OCI-LY7 (cell line): Measurements from ENCODE around the gene PGAP3. TPM values are rescaled to one million over a fixed set of nuclear protein-coding genes. Genes with fewer than 3 reads are reported as not detected.

Experiments
- BruUV-seq: library from RNA; stranded (reverse); fragments of 400-500 nt; replicated peaks from 2 replicates; lab custom pipeline; 2021; lab: Mats Ljungman, UMichigan
- CTCF ChIA-PET: fragments of 300-600 bp; sonication (Branson Sonifier 250); formaldehyde crosslinking; loops from one replicate; lab custom pipeline; 2022; ENCODE audit warnings: antibody characterized with exemption; ENCODE audit not compliant: unreplicated experiment; lab: Charles Lee
- POLR2A ChIA-PET: fragments of 300-600 bp; sonication (Branson Sonifier 250); formaldehyde crosslinking; loops from one replicate; lab custom pipeline; 2022; ENCODE audit warnings: antibody characterized with exemption; lab: Charles Lee
- DNase-seq: peaks from one replicate; pipeline ENCODE4 v3.0.0-alpha.2; 2015; ENCODE audit warnings: low spot score
- H2AFZ ChIP-seq: fragments of 200-600 bp; sonication (generic), shearing (Covaris generic); 2 replicates; pipeline ENCODE4 v1.6.1; 2014; ENCODE audit warnings: mild to moderate bottlenecking, antibody characterized with exemption, low read length, moderate library complexity
- H3K27ac ChIP-seq: fragments of 200-600 bp; sonication (generic); 2 replicates; pipeline ENCODE4 v1.5.1; 2014; ENCODE audit warnings: mixed run types, low read depth, mild to moderate bottlenecking, moderate library complexity, low read length, inconsistent platforms; ENCODE audit not compliant: poor library complexity, severe bottlenecking
- H3K36me3 ChIP-seq: fragments of 200-600 bp; sonication (generic); 2 replicates; pipeline ENCODE4 v1.6.1; 2014; ENCODE audit warnings: mild to moderate bottlenecking, antibody characterized with exemption, low read length, moderate library complexity, mixed read lengths; ENCODE audit not compliant: insufficient read depth
- H3K4me1 ChIP-seq: fragments of 200-600 bp; sonication (generic); 2 replicates; pipeline ENCODE4 v1.5.1; 2014; ENCODE audit warnings: mild to moderate bottlenecking, low read length; ENCODE audit not compliant: insufficient read depth, poor library complexity, severe bottlenecking
- H3K4me2 ChIP-seq: fragments of 200-600 bp; sonication (generic); 2 replicates; pipeline ENCODE4 v1.6.1; 2014; ENCODE audit warnings: mild to moderate bottlenecking, low read length
- H3K4me3 ChIP-seq: fragments of 200-600 bp; sonication (generic); 2 replicates; pipeline ENCODE4 v1.5.1; 2014; ENCODE audit warnings: mild to moderate bottlenecking, low read depth, low read length; ENCODE audit not compliant: poor library complexity, severe bottlenecking
- H3K79me2 ChIP-seq: fragments of 200-600 bp; sonication (generic); 2 replicates; pipeline ENCODE4 v1.6.1; 2016; ENCODE audit warnings: low read depth, mild to moderate bottlenecking, low read length, moderate library complexity, mixed read lengths; ENCODE audit not compliant: insufficient read depth
- H3K9me2 ChIP-seq: fragments of 200-600 bp; sonication (generic); 2 replicates; pipeline ENCODE4 v1.6.1; 2016; ENCODE audit warnings: mild to moderate bottlenecking, low read length, mixed read lengths; ENCODE audit not compliant: insufficient read depth
- H3K9me3 ChIP-seq: fragments of 200-600 bp; sonication (generic); 2 replicates; pipeline ENCODE4 v1.6.1; 2014; ENCODE audit warnings: mild to moderate bottlenecking, mixed run types, low read length, mixed read lengths
- H4K20me1 ChIP-seq: fragments of 200-600 bp; sonication (generic); 2 replicates; pipeline ENCODE4 v1.6.1; 2014; ENCODE audit warnings: mild to moderate bottlenecking, antibody characterized with exemption, low read length, moderate library complexity, mixed read lengths; ENCODE audit not compliant: insufficient read depth
- CTCF ChIP-seq: fragments of 200-600 bp; sonication (generic); conservative IDR thresholded peaks from 2 replicates; pipeline ENCODE4 v1.5.1; 2014; ENCODE audit warnings: mild to moderate bottlenecking, antibody characterized with exemption, low read length, moderate library complexity, mixed read lengths
- EZH2phosphoT487 ChIP-seq: fragments of 200-600 bp; sonication (generic); IDR thresholded peaks from 2 replicates; pipeline ENCODE4 v1.6.1; 2018; ENCODE audit warnings: low read depth, borderline replicate concordance, mild to moderate bottlenecking, mixed run types, antibody characterized with exemption, low read length, moderate library complexity, mixed read lengths
- intact Hi-C: fragments of 100-400 bp; cut with micrococcal nuclease; formaldehyde crosslinking; loops from one replicate; pipeline ENCODE4 v1.10.0; 2022; ENCODE audit not compliant: unreplicated experiment
- total RNA-seq, 2 experiments: library from RNA; depleted of rRNA in 1 of 2; stranded (reverse); fragments of >200 nt in 1 of 2; shearing (Covaris generic) in 1 of 2; gene quantifications; 2 replicates each; pipeline ENCODE4 v1.2.3, GENCODE V29; 2014 to 2022

Gene PGAP3
- total RNA-seq, 2 experiments from 2014 or later: 8.7 to 9.2 TPM

- no peak for DNase-seq
- no peaks in the 10 kb centered on the region for H3K36me3 ChIP-seq
- no TSS peak for BruUV-seq
- no peak overlapping the region for H3K4me3 ChIP-seq
- H2AFZ ChIP-seq: no peak overlapping the region
- H3K4me1 ChIP-seq: peaks cover 36% of the 10 kb centered on the region
- H3K79me2 ChIP-seq: peaks cover 20% of the 10 kb centered on the region
- POLR2A ChIA-PET: no interaction called here
- H3K9me2 ChIP-seq: no peaks in the 10 kb centered on the region
- H3K4me2 ChIP-seq: peak overlapping the region; percentile 95
- H3K27ac ChIP-seq: no peak overlapping the region
- H3K9me3 ChIP-seq: no peaks in the 10 kb centered on the region
- CTCF ChIA-PET: no interaction called here
- no peak for TF ChIP-seq EZH2phosphoT487
- no peak for TF ChIP-seq CTCF
- intact Hi-C loops: no loop called here
- peaks cover 8% of the 10 kb centered on the region; the same call in 1 of the 2 replicates for H4K20me1 ChIP-seq
Measured at GRCh38 chr17:39635614-39636176, 52.2 kb downstream of the PGAP3 start.

- CTCF ChIA-PET: interaction anchor here (1.2 kb wide), 1 partner anchor 11 kb away, joined by 4 read pairs; no protein-coding TSS in a partner anchor
- Histone ChIP-seq H3K4me1 (peaks cover 33% of the 10 kb centered on the region), H3K9me3 (no peaks in the 10 kb centered on the region), H3K9me2 (no peaks in the 10 kb centered on the region), H3K4me3 (no peak overlapping the region), H3K4me2 (no peak overlapping the region), H4K20me1 (peaks cover 8% of the 10 kb centered on the region; the same call in 1 of the 2 replicates), H3K36me3 (no peaks in the 10 kb centered on the region), H2AFZ (no peak overlapping the region), H3K79me2 (peaks cover 20% of the 10 kb centered on the region), H3K27ac (no peak overlapping the region)
- intact Hi-C loops: no loop called here
- DNase-seq: peak; percentile 62
- TF ChIP-seq EZH2phosphoT487 (no peak), CTCF (peak; percentile 98)
- POLR2A ChIA-PET: no interaction called here
- no TSS peak for BruUV-seq
Measured at GRCh38 chr17:39634384-39634871, 53.4 kb downstream of the PGAP3 start.

GRCh38 chr17:39633570-39634183 is 54.2 kb downstream of the PGAP3 start:
- Histone ChIP-seq H4K20me1 (peaks cover 8% of the 10 kb centered on the region; the same call in 1 of the 2 replicates), H3K27ac (no peak overlapping the region), H3K36me3 (no peaks in the 10 kb centered on the region), H3K4me1 (peaks cover 35% of the 10 kb centered on the region), H2AFZ (no peak overlapping the region), H3K79me2 (peaks cover 13% of the 10 kb centered on the region), H3K9me2 (no peaks in the 10 kb centered on the region), H3K9me3 (no peaks in the 10 kb centered on the region), H3K4me3 (no peak overlapping the region), H3K4me2 (no peak overlapping the region)
- CTCF ChIA-PET: interaction anchor here (0.6 to 1.2 kb wide), 2 partner anchors 10 to 241 kb away, joined by 3 to 4 read pairs; no protein-coding TSS in a partner anchor
- no peak for DNase-seq
- no peak for TF ChIP-seq EZH2phosphoT487
- intact Hi-C loops: no loop called here
- no TSS peak for BruUV-seq
- POLR2A ChIA-PET: interaction anchor here (0.6 kb wide), 1 partner anchor 210 kb away, joined by 4 read pairs; no protein-coding TSS in a partner anchor
